H1 (cell line): ENCODE measurements around the gene PGAP2. TPM values are rescaled to one million over a fixed set of nuclear protein-coding genes. Genes with fewer than 3 reads are reported as not detected.
A peak's percentile ranks its signal among the peaks of the same experiment; 100 is the strongest.

Experiments
- CTCF ChIA-PET: fragments of 300-600 bp; sonication (Branson Sonifier 250); formaldehyde crosslinking; loops from one replicate; lab custom pipeline; 2021; ENCODE audit not compliant: partially characterized antibody; lab: Charles Lee
- POLR2A ChIA-PET: fragments of 300-600 bp; sonication (Branson Sonifier 250); formaldehyde crosslinking; loops from one replicate; lab custom pipeline; 2021; ENCODE audit warnings: inconsistent platforms; ENCODE audit not compliant: partially characterized antibody; lab: Charles Lee
- DNase-seq, 2 experiments: peaks; one replicate each; pipeline versions ENCODE4 v3.0.0 to v3.0.0-alpha.2; 2010 to 2022; ENCODE audit warnings: low spot score in 2 of 2, low read depth in 1 of 2, mixed read lengths in 1 of 2
- FAIRE-seq: peaks from 2 replicates; lab custom pipeline; 2011; peaks lifted over from hg19 to GRCh38; lab: Jason Lieb, UNC
- H2AFZ ChIP-seq: 2 replicates; pipeline ENCODE4 v1.8.1; 2012; ENCODE audit warnings: low read length, inconsistent platforms
- H2AK5ac ChIP-seq: 2 replicates; pipeline ENCODE4 v1.6.1; 2013; ENCODE audit warnings: low read depth, low read length
- H2BK120ac ChIP-seq: replicated peaks from 2 replicates; pipeline ENCODE3; 2013; ENCODE audit warnings: low read depth, low read length, inconsistent platforms
- H2BK12ac ChIP-seq: 2 replicates; pipeline ENCODE4 v1.6.1; 2013; ENCODE audit warnings: low read depth, low read length
- H2BK15ac ChIP-seq: 2 replicates; pipeline ENCODE4 v1.6.1; 2013; ENCODE audit warnings: low read length
- H2BK20ac ChIP-seq: 2 replicates; pipeline ENCODE4 v1.6.1; 2013; ENCODE audit warnings: low read length
- H2BK5ac ChIP-seq: 2 replicates; pipeline ENCODE4 v1.6.1; 2013; ENCODE audit warnings: low read depth, low read length
- H3K14ac ChIP-seq: 2 replicates; pipeline ENCODE4 v1.6.1; 2013; ENCODE audit warnings: inconsistent platforms; ENCODE audit not compliant: insufficient read length
- H3K18ac ChIP-seq: 2 replicates; pipeline ENCODE4 v1.6.1; 2013; ENCODE audit warnings: low read length; ENCODE audit errors: extremely low read depth
- H3K23ac ChIP-seq: 2 replicates; pipeline ENCODE4 v1.6.1; 2013; ENCODE audit warnings: inconsistent platforms; ENCODE audit not compliant: insufficient read length
- H3K23me2 ChIP-seq: 2 replicates; pipeline ENCODE4 v1.6.1; 2013; ENCODE audit warnings: low read depth, low read length
- H3K27ac ChIP-seq: 2 replicates; pipeline ENCODE4 v1.6.1; 2011; ENCODE audit warnings: low read depth, low read length, inconsistent platforms
- H3K27me3 ChIP-seq, 4 experiments: replicated peaks in 1 of 4; 1 replicate in 1 of 4; 2 replicates in 3 of 4; pipeline versions ENCODE4 v1.6.1 to v1.8.1; 2011 to 2013; ENCODE audit warnings: low read length in 3 of 4, mild to moderate bottlenecking in 3 of 4, inconsistent platforms in 2 of 4, mixed read lengths in 2 of 4, moderate library complexity in 1 of 4; ENCODE audit not compliant: control insufficient read depth in 3 of 4, insufficient read depth in 3 of 4; ENCODE audit errors: extremely low read depth in 1 of 4
- H3K36me3 ChIP-seq, 4 experiments: 2 replicates each; pipeline versions ENCODE4 v1.6.1 to v1.8.1; 2011 to 2013; ENCODE audit warnings: mild to moderate bottlenecking in 4 of 4, low read length in 3 of 4, moderate library complexity in 2 of 4, control low read depth in 1 of 4, inconsistent platforms in 1 of 4; ENCODE audit not compliant: insufficient read depth in 4 of 4, control insufficient read depth in 2 of 4
- H3K4ac ChIP-seq: replicated peaks from 2 replicates; pipeline ENCODE3; 2013; ENCODE audit warnings: low read length, low read depth, mixed read lengths, inconsistent platforms; ENCODE audit not compliant: insufficient read length
- H3K4me1 ChIP-seq, 4 experiments: replicated peaks in 1 of 4; 1 replicate in 1 of 4; 2 replicates in 3 of 4; pipeline versions ENCODE4 v1.6.1 to v1.8.1; 2011 to 2013; ENCODE audit warnings: low read length in 3 of 4, inconsistent platforms in 2 of 4, mixed read lengths in 1 of 4; ENCODE audit not compliant: insufficient read depth in 4 of 4, control insufficient read depth in 3 of 4
- H3K4me2 ChIP-seq, 2 experiments: 2 replicates each; pipeline versions ENCODE4 v1.6.1 to v1.8.1; 2011 to 2013; ENCODE audit warnings: low read depth in 2 of 2, low read length in 2 of 2, control low read depth in 1 of 2, inconsistent platforms in 1 of 2, mild to moderate bottlenecking in 1 of 2; ENCODE audit not compliant: insufficient read depth in 1 of 2
- H3K4me3 ChIP-seq, 4 experiments: fragments of 200-600, 300-600 bp in 1 of 4; sonication (generic), shearing (Covaris generic), sonication (Bioruptor Twin) in 1 of 4; 2 replicates each; pipeline versions ENCODE4 v1.5.1 to v1.8.1; 2011 to 2016; ENCODE audit warnings: low read length in 4 of 4, low read depth in 3 of 4, control low read depth in 2 of 4, inconsistent platforms in 2 of 4, mild to moderate bottlenecking in 2 of 4, mixed read lengths in 1 of 4, moderate library complexity in 1 of 4; ENCODE audit not compliant: insufficient read depth in 2 of 4; ENCODE audit errors: extremely low read depth in 1 of 4
- H3K56ac ChIP-seq: replicated peaks from 2 replicates; pipeline ENCODE3; 2013; ENCODE audit warnings: low read depth, mild to moderate bottlenecking, mixed read lengths, low read length, inconsistent platforms; ENCODE audit not compliant: insufficient read length
- H3K79me1 ChIP-seq: 2 replicates; pipeline ENCODE4 v1.6.1; 2013; ENCODE audit warnings: low read depth, low read length, control low read depth
- H3K79me2 ChIP-seq, 2 experiments: 2 replicates each; pipeline versions ENCODE4 v1.6.1 to v1.8.1; 2012 to 2013; ENCODE audit warnings: low read length in 2 of 2, mild to moderate bottlenecking in 2 of 2, inconsistent platforms in 1 of 2; ENCODE audit not compliant: insufficient read depth in 2 of 2, control insufficient read depth in 1 of 2
- H3K9ac ChIP-seq, 4 experiments: replicated peaks in 1 of 4; 1 replicate in 1 of 4; 2 replicates in 3 of 4; pipeline versions ENCODE4 v1.6.1 to v1.8.1; 2011 to 2013; ENCODE audit warnings: low read depth in 3 of 4, low read length in 3 of 4, control low read depth in 2 of 4, mild to moderate bottlenecking in 2 of 4, moderate library complexity in 2 of 4, inconsistent platforms in 1 of 4; ENCODE audit errors: extremely low read depth in 1 of 4
- H3K9me3 ChIP-seq, 2 experiments: 2 replicates each; pipeline versions ENCODE4 v1.6.1 to v1.8.1; 2012 to 2013; ENCODE audit warnings: mild to moderate bottlenecking in 2 of 2, moderate library complexity in 2 of 2, control low read depth in 1 of 2, inconsistent platforms in 1 of 2, low read depth in 1 of 2, low read length in 1 of 2, mixed read lengths in 1 of 2; ENCODE audit not compliant: insufficient read depth in 2 of 2
- H4K20me1 ChIP-seq, 2 experiments: replicated peaks in 1 of 2; 2 replicates each; pipeline versions ENCODE3 to v1.8.1; 2011 to 2013; ENCODE audit warnings: inconsistent platforms in 2 of 2, low read length in 2 of 2, mild to moderate bottlenecking in 1 of 2; ENCODE audit not compliant: insufficient read depth in 2 of 2, control insufficient read depth in 1 of 2
- H4K5ac ChIP-seq: 2 replicates; pipeline ENCODE4 v1.6.1; 2013; ENCODE audit warnings: low read length, low read depth, mixed read lengths, inconsistent platforms; ENCODE audit not compliant: insufficient read length
- H4K8ac ChIP-seq: 2 replicates; pipeline ENCODE4 v1.8.0; 2013; ENCODE audit warnings: mild to moderate bottlenecking, moderate library complexity, low read length, inconsistent platforms; ENCODE audit not compliant: insufficient read depth; ENCODE audit errors: extremely low read depth
- H4K91ac ChIP-seq: replicated peaks from 2 replicates; pipeline ENCODE3; 2013; ENCODE audit warnings: low read length, mixed read lengths, inconsistent platforms; ENCODE audit not compliant: insufficient read length
- ASH2L ChIP-seq: fragments of 200-600, 300-600 bp; sonication (generic); IDR thresholded peaks from one replicate; pipeline ENCODE4 v1.7.1; 2017; ENCODE audit warnings: low read length
- ATF2 ChIP-seq: IDR thresholded peaks from 2 replicates; pipeline ENCODE4 v1.6.1; 2012; ENCODE audit warnings: low read length, inconsistent platforms
- BRCA1 ChIP-seq: IDR thresholded peaks from 2 replicates; pipeline ENCODE4 v1.6.1; 2012; ENCODE audit warnings: low read depth, low read length, improper control_type of control experiment
- CBX8 ChIP-seq: fragments of 300-800, 300-1000 bp; sonication (generic); IDR thresholded peaks from 2 replicates; pipeline ENCODE4 v1.7.1; 2016; ENCODE audit warnings: low read depth, low read length, borderline replicate concordance
- CHD2 ChIP-seq: IDR thresholded peaks from 2 replicates; pipeline ENCODE4 v1.6.1; 2012; ENCODE audit warnings: low read length, improper control_type of control experiment
- EGR1 ChIP-seq: IDR thresholded peaks from 2 replicates; pipeline ENCODE4 v1.6.1; 2011; ENCODE audit warnings: low read depth, low read length, borderline replicate concordance
- EP300 ChIP-seq, 2 experiments: IDR thresholded peaks; 1 replicate in 1 of 2; 2 replicates in 1 of 2; pipeline ENCODE4 v1.6.1; 2011 to 2012; ENCODE audit warnings: low read depth in 2 of 2, low read length in 2 of 2, mild to moderate bottlenecking in 2 of 2, borderline replicate concordance in 1 of 2, inconsistent platforms in 1 of 2, moderate library complexity in 1 of 2
- KDM4A ChIP-seq: IDR thresholded peaks from one replicate; pipeline ENCODE4 v1.7.1; 2012; ENCODE audit warnings: low read depth, mild to moderate bottlenecking, moderate library complexity, low read length, inconsistent platforms; ENCODE audit not compliant: severe bottlenecking
- NANOG ChIP-seq: IDR thresholded peaks from 2 replicates; pipeline ENCODE4 v1.6.1; 2011; ENCODE audit warnings: low read length, low read depth, mild to moderate bottlenecking, inconsistent platforms; ENCODE audit not compliant: insufficient read depth, poor library complexity, severe bottlenecking
- SP2 ChIP-seq: IDR thresholded peaks from 2 replicates; pipeline ENCODE4 v1.6.1; 2012; ENCODE audit warnings: mild to moderate bottlenecking, low read length, inconsistent platforms
- USF2 ChIP-seq: IDR thresholded peaks from 2 replicates; pipeline ENCODE4 v1.6.1; 2011; ENCODE audit warnings: low read length, improper control_type of control experiment
- WGBS, 2 experiments: shearing (Covaris generic) in 1 of 2; methylation state at CpG; one replicate each; pipeline versions ENCODE4 v1.1.6 to v1.1.7; 2013 to 2015; ENCODE audit warnings: low lambda C conversion rate in 2 of 2, mixed read lengths in 2 of 2, inconsistent platforms in 1 of 2, low coverage in 1 of 2, missing lambda C conversion rate in 1 of 2; ENCODE audit not compliant: insufficient replicate concordance in 2 of 2, insufficient coverage in 1 of 2, insufficient read length in 1 of 2; ENCODE audit errors: extremely low coverage in 1 of 2, missing lambda C conversion rate in 1 of 2; 5-methylcytosine and 5-hydroxymethylcytosine counted together
- polyA plus RNA-seq, 7 experiments: library from polyadenylated mRNA; depleted of rRNA in 3 of 7; stranded (reverse) in 5 of 7; unstranded in 2 of 7; fragments of >200 nt in 5 of 7; fragments of 200-250 nt in 2 of 7; gene quantifications; 1 replicate in 5 of 7; 2 replicates in 1 of 7; 4 replicates in 1 of 7; pipeline versions ENCODE4 v1.2.1 to v1.2.3, GENCODE V29; 2011 to 2013; ENCODE audit warnings: missing spikeins in 2 of 7, mixed read lengths in 2 of 7
- total RNA-seq: library from RNA; stranded (reverse); fragmentation: NEBNext Ultra II Directional; extraction: Animal tissue kit (Norgen Biotek cat#: 25700); gene quantifications from 2 replicates; pipeline ENCODE4 v1.2.1, GENCODE V29; 2021

PGAP2 gene
- total and polyA plus RNA-seq, 2 of the 8 experiments (the other 6 are each of a cell fraction or from before 2014, with no cell fraction given) = 56.5 to 106 TPM

GRCh38 chr11:3843326-3843725 is 35.0 kb downstream of the PGAP2 start:
- Histone ChIP-seq H3K4me1 (peaks cover 0 to 9% (median 5%) of the 10 kb centered on the region in 4 experiments; a peak in 3 of 7 replicates), H2AK5ac (no peak overlapping the region; the same call in 1 of the 2 replicates), H2BK15ac (no peak overlapping the region), H3K23me2 (peaks cover 10% of the 10 kb centered on the region), H2BK20ac (no peak overlapping the region), H3K79me1 (peaks cover 8% of the 10 kb centered on the region), H3K4me2 (no peak overlapping the region), H4K91ac (no peak overlapping the region), H3K36me3 (peaks cover 0 to 3% (median 0%) of the 10 kb centered on the region in 4 experiments; a peak in 1 of 8 replicates), H4K5ac (no peak overlapping the region), H3K9me3 (no peaks in the 10 kb centered on the region), H2BK5ac (no peak overlapping the region), H3K56ac (no peak overlapping the region), H3K9ac (no peak overlapping the region), H3K14ac (no peak overlapping the region), H3K4ac (no peak overlapping the region), H4K8ac (no peak overlapping the region), H2BK120ac (no peak overlapping the region), H3K18ac (no peak overlapping the region; the same call in 1 of the 2 replicates), H4K20me1 (peaks cover 6% of the 10 kb centered on the region in 2 experiments), H3K27me3 (peaks cover 0 to 3% (median 0%) of the 10 kb centered on the region in 4 experiments; a peak in 1 of 7 replicates), H3K79me2 (peaks cover 8 to 21% of the 10 kb centered on the region in 2 experiments), H3K4me3 (no peak overlapping the region), H2BK12ac (peak overlapping the region; percentile 12; the same call in 1 of the 2 replicates), H3K23ac (no peak overlapping the region), H3K27ac (no peak overlapping the region), H2AFZ (no peak overlapping the region)
- DNase-seq (no peak), FAIRE-seq (no peak)
- ChIA-PET CTCF (interaction anchor here (1.2 to 20.2 kb wide), 6 partner anchors 8 to 226 kb away, joined by 3 to 422 read pairs (median 6); partner anchors contain the start of gene STIM1), POLR2A (no interaction called here)
- 86% methylated on average over 3 of the region's 3 CpGs; no CpG with 5 or more reads in 1 of the 2 experiments for WGBS, 2 experiments
- TF ChIP-seq CBX8 (no peak), USF2 (no peak), EP300 (IDR thresholded peaks at IDR 0.05; ENCODE audit: borderline replicate concordance in 1 of 2, low read depth in 2 of 2, low read length in 2 of 2) (no peak), BRCA1 (no peak), CHD2 (no peak), SP2 (no peak), KDM4A (no peak), NANOG (no peak), EGR1 (no peak), ATF2 (no peak), ASH2L (no peak)
